GM18858 (cell line): ENCODE results near the gene TMEM185B.
"Not testable (repeated sequence)": the region's sequence is repeated elsewhere in the genome, so short reads cannot be mapped to it uniquely, and the experiment has no call there.

Experiments
- ATAC-seq: cut with Tn5 transposase; IDR thresholded peaks from one replicate; pipeline ENCODE4 v1.9.1; 2021; ENCODE audit not compliant: unreplicated experiment

Gene TMEM185B

DNA sequence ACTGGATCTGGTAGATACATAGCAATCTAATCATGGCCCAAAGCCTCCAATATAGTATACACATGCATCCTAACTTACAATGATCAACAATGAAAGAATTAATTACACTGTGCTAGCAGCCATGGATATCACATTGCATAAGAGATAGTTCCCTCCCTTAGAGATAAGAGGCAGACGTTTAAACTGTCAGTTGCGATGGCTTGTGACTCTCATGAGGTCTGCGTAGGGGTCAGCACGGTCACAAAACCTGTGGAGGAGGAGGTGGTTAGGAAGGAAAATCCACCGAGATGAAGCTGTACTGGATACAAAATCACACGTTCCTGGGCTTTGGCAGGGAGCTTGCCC, 28.7 kb upstream of the TMEM185B start:
- ATAC-seq, result no peak

DNA sequence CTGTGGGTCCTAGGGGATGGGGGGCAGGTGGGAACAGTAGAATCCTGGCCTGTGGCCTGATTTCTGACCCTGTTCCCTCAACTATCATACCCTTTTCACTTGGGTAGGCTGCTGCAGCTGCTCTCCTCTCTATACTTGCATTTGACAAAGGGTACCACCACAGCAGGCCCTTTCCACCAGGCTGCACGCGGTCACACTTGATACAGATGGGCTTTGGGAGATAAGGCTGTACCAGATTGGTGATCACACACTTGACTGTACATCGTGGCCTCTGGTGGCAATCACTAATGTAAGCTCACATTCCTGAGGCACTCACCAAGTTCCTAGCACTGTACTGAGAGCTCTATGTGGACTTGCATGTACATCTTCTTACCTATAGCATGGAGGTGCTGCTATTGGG, 27.9 kb upstream of the TMEM185B start:
- no peak for ATAC-seq

DNA sequence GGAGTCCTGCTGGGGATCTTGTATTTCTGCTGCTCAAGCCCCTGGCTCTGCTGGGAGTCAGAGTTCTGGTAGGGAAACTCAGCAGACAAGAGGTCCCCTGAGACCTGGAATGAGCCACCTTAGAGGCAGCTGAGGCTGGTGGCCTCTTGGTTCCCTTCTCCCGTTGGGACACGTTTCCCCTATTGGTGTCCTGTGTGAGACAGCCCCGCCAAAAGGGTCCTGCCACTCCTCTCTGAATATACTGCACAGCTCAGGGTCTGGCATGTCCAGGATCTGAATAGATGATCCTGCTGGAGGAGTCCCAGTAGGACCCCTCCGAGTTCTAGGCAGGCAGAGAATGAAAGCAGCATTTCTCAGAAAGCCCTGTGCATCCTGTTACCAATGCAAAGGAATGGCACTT, 27.4 kb upstream of the TMEM185B start:
- no peak for ATAC-seq

DNA sequence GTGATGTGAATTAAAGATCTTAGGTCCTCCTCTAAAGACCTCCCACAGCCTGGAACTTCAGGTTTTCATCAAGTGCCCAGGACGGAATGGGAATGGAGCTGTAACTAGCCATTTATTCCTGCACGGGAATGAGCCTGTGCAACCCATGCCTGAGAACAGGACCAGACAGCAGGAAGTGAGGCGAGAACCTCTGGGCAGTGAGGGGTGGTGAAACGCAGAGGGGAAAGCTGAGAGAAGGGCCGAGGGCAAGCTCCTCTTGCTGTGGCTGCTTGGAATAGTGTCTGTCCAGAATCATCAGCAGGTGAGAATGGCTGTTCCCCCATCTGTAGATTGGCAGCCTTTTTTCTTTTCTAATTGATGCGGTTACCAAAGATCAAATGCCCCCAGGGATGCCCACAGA, 24.7 kb upstream of the TMEM185B start:
- ATAC-seq, result no peak

GRCh38 chr2:120246546-120247300, 23.5 kb upstream of the TMEM185B start:
- no peak for ATAC-seq

DNA sequence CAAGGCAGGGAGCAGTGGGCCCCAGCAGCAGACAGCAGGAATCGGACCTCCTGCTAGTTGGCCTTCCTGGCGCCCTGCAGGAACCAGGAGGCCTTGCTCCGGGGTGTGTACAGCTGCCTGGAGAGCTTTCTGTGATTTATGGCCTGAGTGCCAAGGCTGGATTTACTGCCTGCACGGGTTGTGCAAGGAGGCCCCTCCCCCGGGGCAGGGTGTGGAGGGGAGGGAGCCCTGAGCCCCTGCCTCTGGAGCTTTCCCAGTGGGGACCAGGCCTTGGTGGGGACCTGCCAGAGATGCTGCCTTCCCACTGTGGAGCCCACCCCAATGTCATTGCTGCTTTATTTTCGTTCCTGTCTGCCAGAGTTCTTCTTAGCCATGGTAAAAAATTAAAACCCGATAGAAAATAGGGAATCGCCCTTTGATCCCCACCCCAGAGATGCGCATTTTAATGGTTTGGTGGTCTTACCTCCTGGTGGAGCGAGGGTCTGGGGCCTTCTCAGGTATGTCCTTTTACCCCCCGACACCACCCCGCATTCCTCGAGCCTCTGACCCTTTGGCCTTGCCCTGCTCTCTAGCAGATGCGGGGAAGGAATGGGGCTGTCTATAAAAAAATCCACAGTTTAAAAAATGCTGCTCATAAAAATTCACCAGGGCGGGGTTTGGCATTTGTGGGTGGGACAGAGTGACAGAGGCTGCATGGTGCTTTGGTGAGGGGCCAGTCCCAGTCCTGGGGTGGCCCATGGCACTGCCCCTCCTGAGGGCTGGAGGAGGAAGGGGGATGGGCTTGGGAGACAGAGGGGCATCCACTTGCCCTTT, 22.5 kb upstream of the TMEM185B start:
- no peak for ATAC-seq

DNA sequence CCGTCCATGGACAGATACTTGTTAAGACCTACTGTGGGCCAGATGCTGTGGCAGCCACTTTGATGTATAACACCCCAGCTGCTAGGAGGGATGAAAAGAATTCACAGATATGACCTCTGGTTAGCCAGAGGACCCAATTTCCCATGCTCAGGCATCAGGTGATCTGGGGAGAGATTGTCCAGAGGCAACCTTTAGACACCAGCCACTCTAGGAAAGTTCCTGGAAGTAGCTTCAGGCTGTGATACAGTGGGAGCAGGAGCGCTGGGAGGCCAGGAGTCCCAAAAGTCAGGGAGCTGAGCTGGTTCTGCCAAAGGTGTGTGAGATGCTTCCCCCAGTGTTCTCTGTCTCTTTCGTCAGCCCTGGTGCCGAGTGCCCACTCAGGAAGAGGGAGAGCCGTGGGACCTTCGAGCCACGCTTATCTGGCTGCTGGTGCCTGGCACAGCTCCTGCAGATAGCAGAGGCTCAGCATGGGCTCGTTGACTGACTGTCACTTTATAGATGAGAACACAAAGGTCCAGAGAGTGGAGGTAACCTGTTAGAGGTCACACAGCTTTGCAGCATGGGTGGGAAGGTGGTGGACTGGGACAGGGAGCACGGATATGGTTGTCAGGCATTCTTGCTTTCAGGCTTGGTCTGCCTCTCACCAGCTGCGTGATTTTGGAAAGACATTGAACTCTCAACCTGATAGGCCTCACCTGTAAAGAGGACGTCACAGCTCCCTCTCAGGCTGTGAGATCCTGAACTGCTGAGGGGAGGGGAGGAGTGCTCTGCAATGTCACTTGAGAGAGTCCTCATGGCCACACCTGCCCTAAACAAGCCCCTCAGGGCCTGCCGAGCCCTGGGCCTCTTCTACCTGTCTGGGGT, 21.7 kb upstream of the TMEM185B start:
- no peak for ATAC-seq

- no peak for ATAC-seq
These were observed 20.8 kb upstream of the TMEM185B start for GRCh38 chr2:120243875-120244553.

DNA sequence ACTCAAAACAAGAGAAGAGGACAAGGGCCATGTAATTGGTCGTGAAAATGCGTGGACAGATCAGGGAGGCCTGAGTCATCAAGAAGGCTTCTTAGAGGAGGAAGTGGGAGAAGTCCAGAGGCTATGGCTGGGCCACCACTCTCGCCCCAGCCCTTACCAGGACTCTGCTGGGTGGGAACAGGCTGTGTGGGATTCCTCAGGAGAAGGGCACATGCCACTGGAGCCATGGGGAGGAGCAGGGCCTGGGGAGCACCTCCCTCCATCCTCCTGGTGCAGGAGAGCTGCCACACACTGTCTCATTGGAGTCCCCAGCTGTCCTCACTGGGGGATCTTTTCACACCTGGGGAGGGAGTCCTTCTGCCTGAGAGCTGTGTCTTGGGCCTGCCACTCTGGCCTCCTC, 20.0 kb upstream of the TMEM185B start:
- ATAC-seq, result no peak

DNA sequence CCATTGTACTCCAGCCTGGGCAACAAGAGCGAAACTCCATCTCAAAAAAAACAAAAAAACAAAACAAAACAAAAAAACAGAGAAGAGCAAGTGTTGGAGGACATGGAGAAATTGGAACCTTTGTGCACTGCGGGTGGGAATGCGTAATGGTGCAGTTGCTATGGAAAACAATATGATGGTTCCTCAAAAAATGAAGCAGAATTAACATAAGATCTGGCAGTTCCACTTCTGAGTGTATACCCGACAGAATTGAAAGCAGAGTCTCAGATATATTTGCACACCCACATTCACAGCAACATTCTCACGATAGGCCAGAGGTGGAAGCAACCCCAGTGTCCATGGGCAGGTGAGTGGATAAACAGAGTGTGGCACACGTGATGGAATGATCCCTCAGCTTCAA, 18.5 kb upstream of the TMEM185B start:
- no peak for ATAC-seq

- no peak for ATAC-seq
These were observed 17.8 kb upstream of the TMEM185B start for GRCh38 chr2:120240901-120241429.

DNA sequence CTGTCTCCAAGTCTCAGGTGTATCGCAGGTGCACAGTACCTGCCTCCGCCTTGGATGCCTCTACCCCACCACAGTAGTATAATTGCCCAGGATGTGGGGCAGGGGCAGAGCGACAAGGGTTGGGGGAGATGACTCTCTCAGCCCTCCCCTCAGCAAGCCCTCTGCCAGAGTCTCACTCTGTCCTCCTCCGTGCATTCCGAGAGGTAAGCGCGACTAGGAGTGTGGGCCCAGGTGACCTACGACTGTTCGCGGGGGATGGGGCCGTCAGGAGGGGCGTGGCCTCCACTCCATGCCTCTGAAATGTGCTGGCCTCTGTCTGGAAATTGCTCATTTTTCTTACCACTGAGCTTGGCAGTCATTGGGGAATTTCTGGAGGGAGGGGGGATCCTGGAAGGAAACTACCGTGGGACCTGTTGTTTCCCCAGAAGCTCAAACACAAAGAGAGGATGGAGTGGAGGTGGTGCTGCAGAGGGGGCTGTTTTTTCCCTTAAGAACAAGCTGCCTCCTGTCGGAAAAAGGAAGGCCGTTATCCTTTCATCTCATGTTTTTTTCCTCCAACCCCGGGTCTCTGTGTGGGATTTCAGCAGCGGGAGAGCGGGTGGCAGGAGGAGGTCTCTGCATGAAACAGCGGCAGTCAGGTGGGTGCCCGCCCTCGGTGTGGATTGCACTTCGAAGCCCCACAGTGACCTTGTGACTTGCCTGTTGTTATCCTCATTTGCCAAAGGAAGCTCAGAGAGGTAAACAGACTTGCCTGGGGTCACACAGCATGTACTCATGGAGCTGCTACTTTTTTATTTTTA, 16.5 kb upstream of the TMEM185B start:
- ATAC-seq, result no peak

- no peak for ATAC-seq
These were observed 15.7 kb upstream of the TMEM185B start for GRCh38 chr2:120238728-120239487.

GRCh38 chr2:120237491-120237902, 14.3 kb upstream of the TMEM185B start:
- ATAC-seq, result no peak

DNA sequence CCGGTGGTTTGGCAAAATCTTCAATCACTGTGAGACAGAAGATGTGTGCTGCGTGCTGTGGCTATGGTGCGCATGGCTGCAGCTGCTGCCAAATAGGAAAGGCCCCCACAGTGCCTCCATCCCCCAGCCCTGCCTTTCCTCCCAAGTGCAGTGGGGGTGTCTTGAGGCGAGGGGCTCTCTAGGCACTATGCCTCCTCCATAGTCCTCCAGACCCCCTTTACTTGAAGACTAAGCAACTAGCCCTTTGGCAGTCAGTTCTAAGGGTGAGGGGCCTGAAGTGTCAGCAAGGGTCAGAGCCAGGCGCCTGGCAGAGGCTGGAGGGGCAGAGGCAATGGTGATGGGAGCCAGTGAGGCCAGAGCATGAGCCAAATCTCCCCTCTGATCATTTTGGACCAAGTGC, 13.6 kb upstream of the TMEM185B start:
- no peak for ATAC-seq

DNA sequence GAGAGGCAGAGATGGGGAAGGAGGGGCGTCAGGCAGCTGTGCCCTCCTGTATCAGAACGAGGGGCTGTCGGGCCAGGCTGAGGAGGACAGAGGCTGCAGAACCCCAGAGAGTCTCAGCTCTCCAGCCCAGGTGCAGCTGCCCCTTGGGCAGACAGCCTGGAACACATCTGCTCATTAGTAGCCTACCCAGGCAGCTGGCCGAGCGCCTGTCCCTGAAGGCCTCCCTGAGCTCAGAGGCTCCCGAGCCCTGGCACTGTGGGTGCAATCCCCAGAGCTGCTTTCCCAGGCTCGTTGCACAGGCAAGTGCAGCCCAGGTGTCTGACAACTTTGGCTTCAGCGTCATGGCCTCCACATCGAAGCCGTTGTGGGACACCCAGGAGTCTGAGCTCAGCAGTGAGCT, 13.1 kb upstream of the TMEM185B start:
- no peak for ATAC-seq

GRCh38 chr2:120235681-120236080, 12.5 kb upstream of the TMEM185B start:
- no peak for ATAC-seq

- not testable (repeated sequence) for ATAC-seq
These were observed 12.0 kb upstream of the TMEM185B start for GRCh38 chr2:120235158-120235557.

- no peak for ATAC-seq
These were observed 10.1 kb upstream of the TMEM185B start for GRCh38 chr2:120233292-120233691.
